GM18502 (cell line): ENCODE data around the gene NELL2.
"Not testable (repeated sequence)": the region's sequence is repeated elsewhere in the genome, so short reads cannot be mapped to it uniquely, and the experiment has no call there.

ENCODE experiments used
- ATAC-seq: cut with Tn5 transposase; IDR thresholded peaks from one replicate; pipeline ENCODE4 v1.9.1; 2021; ENCODE audit warnings: mild to moderate bottlenecking; ENCODE audit not compliant: unreplicated experiment, poor library complexity

Gene NELL2

DNA sequence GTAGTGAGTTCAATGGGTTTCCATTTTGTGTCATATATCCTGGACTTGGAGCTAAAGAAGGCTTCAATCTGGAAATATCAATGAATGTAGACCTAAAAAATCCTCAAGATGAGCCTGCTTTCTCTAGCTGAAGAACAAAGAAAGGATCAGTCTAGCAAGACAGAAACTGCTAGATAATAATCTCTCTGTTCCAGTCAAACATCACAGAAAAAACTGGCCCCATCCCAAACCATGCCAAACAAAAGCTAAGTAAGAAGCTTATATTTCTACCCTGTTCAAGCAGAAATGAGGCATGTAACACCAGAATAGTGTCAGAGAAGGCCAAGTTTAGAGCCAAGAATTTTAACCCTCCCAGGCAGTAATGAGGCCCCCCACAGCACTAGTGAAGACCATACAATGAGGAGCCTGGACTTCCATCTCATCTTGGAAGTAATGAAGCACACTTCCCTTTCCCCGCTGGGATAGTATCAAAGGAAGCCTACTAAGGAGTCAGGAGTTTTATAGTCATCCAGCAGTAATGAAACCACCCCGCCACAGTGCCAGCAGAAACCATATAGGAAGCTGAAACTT lies 95.8 kb downstream of the NELL2 start:
- ATAC-seq: no peak

DNA sequence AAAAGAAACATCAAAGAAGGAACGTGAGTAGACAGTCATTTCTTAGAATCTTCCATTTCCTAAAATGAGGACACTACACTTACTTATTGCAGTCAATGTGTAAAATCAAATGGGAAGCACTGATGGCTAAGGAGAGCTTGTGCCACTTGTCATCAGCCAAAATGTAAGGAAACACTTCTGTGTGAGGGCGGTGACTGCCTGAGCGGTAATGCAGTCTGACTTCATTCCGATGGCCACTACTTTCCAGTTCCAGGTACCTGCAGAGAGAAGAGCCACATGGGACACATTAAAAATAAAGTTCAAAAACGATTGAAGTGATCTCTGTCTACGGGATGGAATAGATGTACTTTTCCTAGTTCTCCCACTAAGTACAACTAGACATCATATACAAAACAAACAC lies 96.3 kb downstream of the NELL2 start:
- ATAC-seq: no peak

DNA sequence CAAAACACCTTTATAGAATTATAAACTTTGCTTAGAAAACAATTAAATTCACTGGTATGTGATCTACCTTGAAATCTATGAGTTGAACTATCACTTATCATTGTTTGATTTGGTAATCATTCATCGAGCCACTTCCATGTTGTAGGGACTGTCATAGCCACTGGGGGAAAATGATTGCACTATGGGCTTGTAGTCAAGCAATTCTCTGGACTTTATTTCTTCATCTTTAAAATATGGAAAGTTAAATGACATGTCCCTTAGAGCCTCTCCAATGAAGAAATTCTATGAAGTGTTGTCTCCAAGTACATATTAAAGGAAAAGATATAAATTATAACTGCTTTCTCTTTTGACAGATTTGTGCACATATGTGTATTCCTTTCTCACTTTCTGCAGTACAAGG lies 97.3 kb downstream of the NELL2 start:
- no peak for ATAC-seq

DNA sequence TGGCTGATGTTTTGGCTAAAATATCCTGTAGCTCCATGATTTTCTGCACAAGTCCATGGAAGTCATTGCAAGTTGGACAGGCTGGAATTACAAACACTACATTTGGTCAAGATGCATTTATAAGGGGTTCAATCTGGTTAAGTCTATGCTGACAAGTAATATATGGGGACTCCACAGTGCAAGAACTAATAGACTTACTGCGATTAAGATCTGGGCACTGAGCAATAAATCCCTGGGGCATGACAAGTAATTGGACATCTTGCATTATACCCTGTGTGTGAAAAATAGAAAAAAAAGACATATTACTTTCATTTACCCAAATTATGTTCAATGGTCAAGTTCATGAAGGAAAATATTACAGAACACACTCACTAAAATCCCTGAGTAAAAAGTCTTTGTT lies 99.1 kb downstream of the NELL2 start:
- ATAC-seq: no peak

DNA sequence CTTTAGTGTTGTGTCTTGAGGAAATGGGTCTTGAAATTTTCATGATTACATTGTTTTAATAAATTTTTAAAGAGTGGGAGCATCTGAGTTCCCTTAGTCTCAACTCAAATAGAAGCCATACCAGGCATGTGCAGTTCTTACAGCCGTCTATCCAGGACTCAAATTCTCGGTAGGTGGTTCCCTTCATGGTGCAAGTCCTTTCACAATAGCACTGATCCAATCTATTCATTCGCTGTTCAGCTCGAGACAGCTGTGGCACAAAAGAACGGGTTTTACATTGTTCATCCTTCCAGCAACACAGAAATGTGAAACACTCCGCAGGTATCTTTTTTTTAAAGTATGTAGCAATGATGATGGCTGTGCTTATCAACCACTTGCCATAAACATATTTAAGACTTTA lies 100.2 kb downstream of the NELL2 start:
- ATAC-seq: no peak

DNA sequence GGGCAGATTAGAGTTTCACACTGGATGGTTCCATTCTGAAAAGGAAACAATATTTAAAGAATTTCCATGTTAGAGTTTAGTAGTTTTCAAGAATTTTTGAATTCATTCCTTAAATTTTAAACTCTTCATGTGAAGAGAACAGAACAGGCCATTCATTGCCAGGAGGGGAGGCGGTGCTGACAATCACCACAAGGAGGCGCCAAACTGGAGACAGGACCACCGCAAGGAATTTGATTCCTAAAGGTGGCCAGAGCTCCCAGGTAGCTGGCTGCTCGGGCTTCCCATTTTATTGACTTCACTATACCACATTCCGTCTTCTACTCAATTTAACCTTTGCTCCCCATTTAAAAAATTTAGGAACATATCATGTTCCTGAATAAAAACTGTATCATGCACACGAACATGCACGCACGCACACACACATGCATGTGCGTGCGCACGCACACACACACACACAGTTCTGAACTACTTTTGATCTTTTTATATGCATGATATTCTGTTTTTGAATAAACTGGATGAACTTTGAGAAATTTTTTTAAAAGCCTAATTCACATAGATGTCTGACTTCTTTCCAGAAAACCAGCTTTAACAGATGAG lies 101.2 kb downstream of the NELL2 start:
- no peak for ATAC-seq

DNA sequence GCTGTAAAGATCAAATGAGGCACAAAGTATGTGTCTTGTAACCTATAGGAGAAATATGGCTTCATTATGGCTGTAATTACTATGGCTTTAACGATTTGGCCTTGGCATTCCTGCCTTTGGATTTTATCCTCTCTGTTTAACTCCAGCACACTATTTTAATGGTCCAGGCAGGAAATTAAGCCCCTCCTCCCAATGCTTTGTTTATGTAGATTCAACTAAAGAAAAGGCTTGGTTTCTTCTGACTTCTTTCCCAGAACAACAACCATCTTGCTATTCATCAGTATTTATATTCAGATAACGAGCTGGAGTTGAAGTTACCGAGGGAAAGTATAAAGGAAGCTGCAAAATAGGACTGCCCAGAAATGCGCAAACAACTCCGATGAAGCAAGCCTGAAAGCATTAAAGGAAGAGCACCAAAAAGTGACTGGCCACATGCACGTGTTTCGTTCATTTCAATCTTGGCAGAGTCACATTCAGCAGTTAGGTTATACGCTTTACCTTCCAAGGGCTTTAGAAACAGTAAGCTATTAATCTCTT lies 104.6 kb downstream of the NELL2 start:
- ATAC-seq: no peak

DNA sequence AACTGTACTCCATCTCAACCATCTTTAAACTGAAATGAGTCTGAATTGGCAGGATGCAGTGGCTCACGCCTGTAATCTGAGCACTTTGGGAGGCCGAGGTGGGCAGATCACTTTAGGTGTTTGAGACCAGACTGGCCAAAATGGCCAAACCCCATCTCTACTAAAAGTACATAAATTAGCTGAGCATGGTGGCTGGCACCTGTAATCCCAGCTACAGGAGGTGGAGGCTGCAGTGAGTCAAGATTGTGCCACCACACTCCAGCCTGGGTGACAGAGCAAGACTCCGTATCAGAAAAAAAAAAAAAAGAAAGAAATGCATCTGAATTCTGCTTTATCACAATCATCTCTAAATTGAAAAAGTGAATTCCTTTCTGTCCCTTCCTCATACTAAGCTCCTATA lies 110.3 kb downstream of the NELL2 start:
- ATAC-seq: no peak

DNA sequence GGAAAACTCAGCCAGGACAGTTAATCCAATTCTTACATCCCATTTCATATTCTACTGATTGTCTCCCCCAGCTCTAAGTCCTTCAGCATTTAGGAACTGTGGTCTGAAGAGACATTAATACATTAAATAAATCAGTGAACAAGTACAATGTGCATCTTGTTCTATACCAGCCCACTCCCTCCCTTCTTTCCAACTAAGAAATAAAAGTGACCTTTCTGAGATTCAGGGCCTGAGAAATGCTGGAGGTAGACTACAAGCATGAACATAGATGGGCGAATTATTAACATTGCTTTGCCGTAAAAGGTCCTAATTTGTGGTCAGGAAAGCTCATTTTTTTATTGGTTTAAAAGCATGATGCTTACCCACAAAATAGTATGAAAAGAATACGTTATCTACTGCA lies 113.1 kb downstream of the NELL2 start:
- no peak for ATAC-seq

DNA sequence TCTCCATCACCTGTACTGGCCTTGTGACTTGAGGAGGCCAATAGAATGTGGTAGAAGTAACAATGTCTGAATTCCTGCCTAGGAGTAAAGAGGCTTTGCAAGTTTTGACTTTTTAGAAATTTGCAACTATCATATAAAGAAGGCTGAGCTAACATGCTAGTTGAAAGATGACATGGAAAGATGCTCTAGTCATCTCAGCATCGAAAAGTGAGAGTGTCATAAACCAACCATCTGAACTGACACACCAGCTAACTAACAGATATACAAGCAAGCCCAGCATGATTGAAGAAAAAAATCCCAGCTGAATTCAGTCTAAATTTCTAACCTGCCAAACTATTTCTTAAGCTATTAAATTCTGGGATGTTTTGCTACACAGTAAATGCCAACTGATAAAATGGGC lies 116.8 kb downstream of the NELL2 start:
- ATAC-seq: no peak

DNA sequence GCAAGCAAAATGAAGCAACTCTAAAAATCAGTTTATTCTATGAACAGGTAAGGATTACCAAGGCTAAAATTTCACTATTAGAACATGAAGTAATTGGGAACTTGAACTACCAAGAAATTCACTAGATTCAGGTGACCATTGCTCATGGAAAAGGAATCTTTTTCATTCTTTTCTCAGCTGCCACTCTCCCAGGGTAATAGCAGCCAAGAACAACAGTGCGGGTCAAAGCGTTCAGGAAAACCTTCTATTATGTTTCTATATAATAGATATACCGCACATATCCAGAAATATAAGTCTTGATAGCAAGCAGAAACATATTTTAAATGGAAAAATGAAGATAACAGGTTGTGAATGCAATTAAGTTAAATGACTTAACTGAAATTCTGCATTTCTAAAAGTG lies 125.6 kb downstream of the NELL2 start:
- ATAC-seq: no peak

DNA sequence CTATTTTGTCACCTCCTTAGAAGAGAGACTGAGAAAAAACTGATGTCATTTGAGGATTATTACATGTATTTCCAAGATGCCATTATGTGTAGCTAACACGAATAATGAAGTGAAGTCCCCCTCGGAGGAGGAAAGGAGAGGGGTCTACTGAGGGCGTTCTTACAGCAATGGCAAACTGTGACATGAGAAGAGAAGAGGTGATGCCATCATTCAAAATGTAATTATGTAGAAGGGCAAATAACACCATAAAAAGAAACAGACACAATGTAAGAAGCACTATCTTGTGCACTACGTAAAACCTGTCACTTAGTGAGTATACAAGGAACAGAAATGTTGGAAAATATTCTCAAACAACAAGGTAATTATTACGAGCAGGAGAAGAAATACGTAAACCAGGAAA lies 126.5 kb downstream of the NELL2 start:
- no peak for ATAC-seq

DNA sequence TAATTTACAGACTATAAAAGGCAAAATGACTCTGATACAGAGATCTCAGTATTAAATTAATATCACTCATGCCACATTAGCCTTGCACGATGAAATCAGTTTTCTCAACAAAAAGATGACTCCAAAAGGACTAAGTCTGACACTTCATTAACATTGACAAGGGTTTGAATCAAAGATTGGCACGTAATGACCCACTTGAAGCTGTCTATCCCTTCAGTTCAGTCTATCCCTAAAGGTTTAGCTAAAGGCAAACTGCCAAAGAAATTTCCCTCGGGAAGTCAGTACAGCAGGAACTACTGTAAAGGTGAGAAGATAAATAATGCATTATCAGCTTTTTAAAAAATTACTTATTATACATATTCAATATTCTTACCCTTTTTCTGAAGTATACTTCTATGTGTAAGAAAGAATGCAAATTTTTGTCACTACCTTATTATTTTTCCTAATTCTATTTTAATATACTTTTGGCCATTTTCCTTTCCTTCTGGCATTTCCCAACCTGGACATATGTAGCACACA lies 127.1 kb downstream of the NELL2 start:
- ATAC-seq: no peak

DNA sequence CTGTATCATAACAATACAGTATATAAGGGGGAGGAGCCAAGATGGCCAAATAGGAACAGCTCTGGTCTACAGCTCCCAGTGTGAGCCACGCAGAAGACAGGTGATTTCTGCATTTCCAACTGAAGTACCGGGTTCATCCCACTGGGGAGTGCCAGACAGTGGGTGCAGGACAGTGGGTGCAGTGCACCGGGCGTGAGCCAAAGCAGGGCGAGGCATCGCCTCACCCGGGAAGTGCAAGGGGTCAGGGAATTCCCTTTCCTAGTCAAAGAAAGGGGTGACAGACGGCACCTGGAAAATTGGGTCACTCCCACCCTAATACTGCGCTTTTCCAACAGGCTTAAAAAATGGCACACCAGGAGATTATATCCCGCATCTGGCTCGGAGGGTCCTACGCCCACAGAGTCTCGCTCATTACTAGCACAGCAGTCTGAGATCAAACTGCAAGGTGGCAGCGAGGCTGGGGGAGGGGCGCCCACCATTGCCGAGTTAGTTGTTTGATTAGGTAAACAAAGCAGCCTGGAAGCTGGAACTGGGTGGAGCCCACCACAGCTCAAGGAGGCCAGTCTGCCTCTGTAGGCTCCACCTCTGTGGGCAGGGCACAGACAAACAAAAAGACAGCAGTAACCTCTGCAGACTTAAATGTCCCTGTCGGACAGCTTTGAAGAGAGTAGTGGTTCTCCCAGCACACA lies 134.7 kb downstream of the NELL2 start:
- not testable (repeated sequence) for ATAC-seq

DNA sequence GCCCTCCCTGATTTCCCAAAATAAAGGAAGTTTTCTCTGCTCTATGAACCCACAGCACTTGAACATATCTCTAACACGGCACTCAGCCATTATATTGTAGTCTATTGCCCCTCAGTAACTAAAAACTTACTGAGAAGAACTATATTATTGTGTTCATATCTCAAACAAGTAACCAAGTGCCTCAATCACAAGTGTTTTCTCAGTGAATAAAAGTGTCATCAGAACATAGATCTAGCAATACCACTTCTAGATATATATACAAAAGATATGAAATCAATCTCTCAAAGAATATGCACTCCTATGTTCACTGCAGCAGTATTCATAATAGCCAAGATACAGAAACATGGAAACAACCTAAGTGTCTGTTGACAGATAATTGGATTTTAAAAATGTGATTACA lies 138.1 kb downstream of the NELL2 start:
- ATAC-seq: no peak

DNA sequence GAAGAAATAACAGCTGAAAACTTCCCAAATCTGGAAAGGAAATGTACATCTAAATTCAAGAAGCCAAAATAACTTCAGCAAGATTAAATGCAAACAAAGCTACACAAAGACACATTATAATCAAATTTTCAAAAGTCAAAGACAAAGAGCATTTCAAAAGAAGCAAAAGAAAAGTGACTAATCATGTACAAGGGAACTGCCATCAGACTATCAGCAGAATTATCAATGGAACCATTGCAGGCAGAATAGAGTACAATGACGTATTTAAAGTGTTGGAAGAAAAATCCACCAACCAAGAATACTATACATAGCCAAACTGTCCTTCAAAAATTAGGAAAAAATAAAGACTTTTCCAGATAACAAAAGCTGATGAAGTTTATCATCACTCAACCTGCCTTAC lies 147.5 kb downstream of the NELL2 start:
- ATAC-seq: no peak

DNA sequence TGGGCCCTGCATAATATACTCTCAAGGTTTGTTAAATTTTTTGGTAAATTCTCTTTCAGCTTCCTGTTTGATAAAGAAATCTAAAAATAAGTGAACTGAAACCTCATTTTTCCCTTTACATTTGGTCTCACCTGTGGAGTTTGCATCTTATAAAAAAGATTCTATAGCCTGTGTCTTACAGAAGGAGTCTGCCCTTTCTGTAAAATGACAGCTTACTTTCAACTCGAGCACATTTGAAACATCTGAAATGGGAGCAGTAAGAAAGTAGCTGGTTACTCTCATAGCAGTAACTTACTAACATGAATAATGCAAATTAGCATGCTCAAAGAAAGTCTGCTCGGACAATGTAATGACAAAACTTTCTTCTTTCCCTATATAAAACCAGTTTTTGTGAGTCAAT lies 155.8 kb downstream of the NELL2 start:
- ATAC-seq: no peak

DNA sequence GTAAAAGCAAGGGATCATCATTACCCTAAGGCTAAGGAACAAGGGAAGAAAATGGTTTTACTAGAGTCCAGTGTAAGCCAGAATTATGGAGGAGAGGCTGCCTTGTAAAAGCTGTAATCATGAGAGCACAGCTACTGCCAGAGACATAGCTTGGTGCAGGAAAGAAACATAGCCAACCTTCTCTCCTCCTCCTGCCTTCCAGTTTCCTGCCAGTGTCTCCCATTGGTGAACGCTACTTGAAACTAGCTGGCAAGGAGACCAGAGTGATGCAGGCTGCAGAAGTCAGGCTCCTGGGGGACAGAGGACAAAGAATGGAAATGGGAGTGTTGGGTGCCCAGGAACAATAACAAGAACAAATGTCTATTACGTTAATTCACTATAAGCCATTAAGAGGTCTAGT lies 158.5 kb downstream of the NELL2 start:
- ATAC-seq: no peak

DNA sequence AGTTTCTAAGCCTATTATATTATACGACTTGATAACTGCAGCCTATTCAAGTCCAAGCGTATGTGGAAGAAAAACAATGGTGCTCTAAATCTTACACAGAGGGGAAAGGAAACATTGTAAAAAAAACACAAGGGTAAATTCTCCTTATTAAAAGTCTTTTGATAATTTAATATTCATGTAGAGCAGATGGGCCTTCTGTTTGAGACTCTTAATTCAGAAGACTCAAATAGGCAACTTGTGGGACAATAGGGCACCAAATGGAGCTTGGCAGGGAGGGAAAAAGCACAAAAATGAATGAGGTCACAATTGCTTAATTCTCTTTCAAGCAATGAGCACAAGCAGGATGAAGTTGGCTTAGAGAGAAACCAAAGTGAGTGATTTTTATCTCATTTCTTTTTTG lies 159.4 kb downstream of the NELL2 start:
- ATAC-seq: no peak

DNA sequence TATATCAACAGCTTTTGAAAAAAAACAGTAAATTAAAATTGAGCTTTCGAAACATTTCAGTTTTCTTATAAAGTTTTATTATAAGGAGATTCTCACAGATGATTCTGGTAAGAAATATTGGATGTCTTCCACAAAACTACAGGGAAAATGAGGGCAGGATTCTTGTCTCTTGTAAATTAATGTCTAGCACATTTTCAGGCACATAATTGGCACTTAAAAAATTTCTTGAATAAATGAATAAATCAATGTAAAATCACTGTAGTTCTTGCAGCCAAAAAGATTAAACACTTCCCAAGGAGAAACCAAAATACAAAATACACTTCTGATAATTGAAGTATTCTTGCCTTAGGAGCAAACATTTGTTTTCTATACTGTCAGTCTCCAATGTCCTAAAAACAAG lies 164.4 kb downstream of the NELL2 start:
- ATAC-seq: no peak

DNA sequence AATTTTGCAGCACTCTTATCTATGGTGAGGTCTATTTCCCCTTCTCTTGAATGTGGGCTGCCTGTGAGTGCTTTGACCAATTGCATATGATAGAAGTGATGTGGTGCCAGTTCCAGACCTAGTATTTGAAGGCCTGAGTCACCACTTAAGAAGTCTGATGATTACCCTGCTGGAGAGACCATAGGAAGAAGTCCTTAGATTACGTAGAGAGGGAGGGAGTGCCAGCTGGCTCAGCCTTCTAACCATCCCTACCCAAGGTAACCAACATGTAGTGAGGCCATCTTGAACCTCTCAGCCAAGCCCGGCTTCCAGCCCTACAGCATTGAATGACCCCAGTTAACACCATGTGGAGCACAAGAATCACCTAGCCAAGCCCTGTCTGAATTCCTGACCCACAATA lies 166.9 kb downstream of the NELL2 start:
- ATAC-seq: no peak

DNA sequence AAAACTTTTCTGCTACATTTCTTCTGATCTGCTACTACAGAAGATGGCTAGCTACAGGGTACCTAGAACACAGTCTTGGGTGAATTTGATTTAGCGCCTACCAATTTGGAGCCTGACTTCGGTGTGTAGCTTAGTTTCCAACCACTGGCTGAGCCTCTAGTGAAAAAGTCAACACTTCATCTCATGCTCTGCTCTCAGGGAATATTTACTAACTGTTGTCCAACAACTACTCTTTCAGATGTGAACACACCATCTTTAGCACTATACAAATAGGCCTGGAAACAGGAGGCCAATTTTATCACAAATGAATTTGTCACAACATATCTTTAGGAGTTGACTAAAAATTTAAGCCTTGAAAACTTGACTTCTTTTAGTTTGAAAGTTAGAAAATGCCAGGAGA lies 167.9 kb downstream of the NELL2 start:
- ATAC-seq: no peak
